ENCODE data around the gene CCL2.

GRCh38 chr17:34234616-34235015 lies 20.5 kb upstream of the CCL2 start:
- TF ChIP-seq CTCF (conservative IDR thresholded peaks at IDR 0.05; ENCODE audit: low read length) (no peak), EZH2phosphoT487 (IDR thresholded peaks at IDR 0.05; ENCODE audit: borderline replicate concordance) (no peak)
